GM19467 (cell line): ENCODE results near the gene CDC5L.

Experiments
- ATAC-seq: cut with Tn5 transposase; IDR thresholded peaks from one replicate; pipeline ENCODE4 v1.9.1; 2021; ENCODE audit warnings: mild to moderate bottlenecking, moderate library complexity; ENCODE audit not compliant: unreplicated experiment

Gene CDC5L

GRCh38 chr6:44495036-44495901 is 107.8 kb downstream of the CDC5L start:
- ATAC-seq = no peak

- no peak for ATAC-seq
Measured at GRCh38 chr6:44496665-44497369, 109.3 kb downstream of the CDC5L start.

- no peak for ATAC-seq
Measured at GRCh38 chr6:44497807-44498206, 110.3 kb downstream of the CDC5L start.

- ATAC-seq = no peak
Measured at GRCh38 chr6:44498436-44498835, 110.9 kb downstream of the CDC5L start.

DNA sequence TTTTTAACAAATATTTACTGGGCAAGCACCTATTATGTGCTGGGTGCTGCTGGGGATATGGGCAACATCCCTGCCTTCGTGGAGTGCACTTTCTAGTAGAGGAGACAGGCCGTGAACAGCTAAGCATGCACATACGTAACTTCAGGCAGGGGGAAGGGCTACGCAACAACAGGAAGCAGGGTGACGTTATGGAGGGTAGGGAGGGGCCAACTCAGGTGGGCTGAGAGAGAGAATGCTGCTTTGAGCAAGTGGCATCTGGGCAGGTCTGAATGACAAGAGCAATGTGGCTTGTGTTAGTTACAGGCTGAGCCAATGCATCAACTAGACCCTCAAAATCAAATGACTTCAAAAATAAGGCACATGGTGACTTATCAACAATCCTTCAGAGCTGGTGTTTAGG is 112.1 kb downstream of the CDC5L start:
- no peak for ATAC-seq
